Esophagus squamous epithelium (tissue), 4 donors: ENCODE data around the gene PTPRQ.

Experiments used
- CTCF ChIP-seq, 6 experiments: fragments of 450-650 bp in 4 of 6; fragments of 200-600 bp in 2 of 6; sonication (generic) in 2 of 6; IDR thresholded peaks; one replicate each; pipeline ENCODE4 v1.5.1; 2016 to 2019; ENCODE audit warnings: antibody characterized with exemption in 6 of 6, mild to moderate bottlenecking in 4 of 6, moderate library complexity in 4 of 6
- POLR2A ChIP-seq, 4 donors: fragments of 450-650 bp; IDR thresholded peaks; one replicate each; pipeline ENCODE4 v1.6.1; 2017; ENCODE audit warnings: antibody characterized with exemption in 4 of 4, mild to moderate bottlenecking in 4 of 4, moderate library complexity in 3 of 4

DNA sequence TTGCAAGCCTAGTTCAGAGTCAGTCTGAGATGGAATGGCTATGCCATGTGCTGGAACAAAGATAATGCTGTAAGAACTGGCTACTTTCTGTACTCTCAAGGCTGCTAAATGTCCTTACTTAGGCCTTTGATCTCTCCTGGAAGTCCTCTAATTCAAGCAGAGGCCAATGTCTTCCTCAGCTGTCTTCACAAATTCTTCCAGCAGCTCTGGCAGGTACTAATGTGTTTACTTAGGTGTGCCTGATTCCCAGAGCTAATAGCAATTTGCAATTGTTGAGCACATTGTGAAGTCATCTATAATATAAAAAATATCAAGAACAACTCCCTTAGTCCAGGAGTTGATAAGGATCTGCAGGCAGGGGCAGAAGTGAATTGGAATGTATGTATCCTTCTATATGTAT lies 268.8 kb downstream of the PTPRQ start:
- TF ChIP-seq CTCF (IDR thresholded peaks at IDR 0.05) (no peak), POLR2A (IDR thresholded peaks at IDR 0.05) (no peak)
